K562 (cell line): ENCODE measurements around the gene RNF2. TPM values are rescaled to one million over a fixed set of nuclear protein-coding genes. Genes with fewer than 3 reads are reported as not detected.

Experiments used
- ATAC-seq: fragments of 200-7000 bp; cut with Tn5 transposase; 3 replicates; pipeline ENCODE4 v1.9.1; 2020; ENCODE audit warnings: moderate library complexity
- BruUV-seq: library from RNA; stranded (reverse); fragments of 400-500 nt; replicated peaks from 2 replicates; lab custom pipeline; 2021; lab: Mats Ljungman, UMichigan
- CTCF ChIA-PET: fragments of 300-600 bp; formaldehyde crosslinking; extraction: SDS; loops from one replicate; lab custom pipeline; 2021; ENCODE audit warnings: low intra/inter-chr PET ratio; lab: Yijun Ruan, JAX
- POLR2A ChIA-PET: fragments of 300-600, 350-650 bp; sonication (Branson Sonifier 250); formaldehyde crosslinking; extraction: SDS; loops from one replicate; lab custom pipeline; 2021; ENCODE audit warnings: antibody characterized with exemption, inconsistent platforms; lab: Yijun Ruan, JAX
- DNase-seq, 4 experiments: peaks; one replicate each; pipeline versions ENCODE4 v3.0.0 to v3.0.0-alpha.2; 2011 to 2018; ENCODE audit warnings: low spot score in 3 of 4, mixed read lengths in 3 of 4; ENCODE audit errors: extremely low read depth in 1 of 4
- FAIRE-seq: peaks from 2 replicates; lab custom pipeline; 2011; peaks lifted over from hg19 to GRCh38; lab: Jason Lieb, UNC
- H2AFZ ChIP-seq: 2 replicates; pipeline ENCODE4 v1.6.0; 2011; ENCODE audit warnings: low read depth, low read length, control low read depth, inconsistent platforms
- H3K27ac ChIP-seq: fragments of 200-600 bp; 3 replicates; pipeline ENCODE4 v1.8.0; 2011; ENCODE audit warnings: low read depth, mild to moderate bottlenecking, control low read depth, inconsistent platforms, low read length, moderate library complexity, mixed read lengths; ENCODE audit errors: extremely low read depth
- H3K27me3 ChIP-seq, 2 experiments: fragments of 300-600 bp in 1 of 2; 2 replicates in 1 of 2; 3 replicates in 1 of 2; pipeline versions ENCODE4 v1.6.0 to v1.8.0; 2011; ENCODE audit warnings: inconsistent platforms in 2 of 2, low read length in 2 of 2, mild to moderate bottlenecking in 1 of 2, mixed read lengths in 1 of 2, moderate library complexity in 1 of 2; ENCODE audit not compliant: control insufficient read depth in 2 of 2, insufficient read depth in 2 of 2
- H3K36me3 ChIP-seq: fragments of 300-600 bp; 3 replicates; pipeline ENCODE4 v1.8.0; 2011; ENCODE audit warnings: mild to moderate bottlenecking, low read length, inconsistent platforms; ENCODE audit not compliant: control insufficient read depth, insufficient read depth
- H3K4me1 ChIP-seq, 2 experiments: fragments of 200-600 bp in 1 of 2; replicated peaks in 1 of 2; 2 replicates in 1 of 2; 3 replicates in 1 of 2; pipeline versions ENCODE4 v1.5.1 to v1.8.0; 2011; ENCODE audit warnings: inconsistent platforms in 2 of 2, low read length in 2 of 2, mild to moderate bottlenecking in 1 of 2, mixed read lengths in 1 of 2, moderate library complexity in 1 of 2; ENCODE audit not compliant: control insufficient read depth in 2 of 2, insufficient read depth in 2 of 2
- H3K4me2 ChIP-seq: 2 replicates; pipeline ENCODE4 v1.6.1; 2011; ENCODE audit warnings: low read length, control low read depth, inconsistent platforms, mixed read lengths; ENCODE audit not compliant: insufficient read depth
- H3K4me3 ChIP-seq: fragments of 200-600 bp; sonication (generic), shearing (Covaris generic); 2 replicates; pipeline ENCODE4 v1.5.1; 2016; ENCODE audit warnings: control low read depth, inconsistent platforms
- H3K79me2 ChIP-seq: fragments of 200-600 bp; 3 replicates; pipeline ENCODE4 v1.8.0; 2011; ENCODE audit warnings: low read length, inconsistent platforms; ENCODE audit not compliant: control insufficient read depth, insufficient read depth
- H3K9ac ChIP-seq, 2 experiments: 2 replicates each; pipeline versions ENCODE4 v1.6.0 to v1.6.1; 2011; ENCODE audit warnings: low read depth in 2 of 2, low read length in 2 of 2, control low read depth in 1 of 2, inconsistent platforms in 1 of 2, mild to moderate bottlenecking in 1 of 2, mixed read lengths in 1 of 2; ENCODE audit not compliant: insufficient read depth in 1 of 2
- H3K9me1 ChIP-seq: one replicate; pipeline ENCODE4 v1.6.0; 2011; ENCODE audit warnings: inconsistent platforms, mild to moderate bottlenecking, low read length, moderate library complexity; ENCODE audit not compliant: control insufficient read depth, insufficient read depth
- H3K9me3 ChIP-seq: replicated peaks from 2 replicates; pipeline ENCODE4 v1.5.1; 2011; ENCODE audit warnings: low read depth, low read length, inconsistent platforms; ENCODE audit not compliant: control insufficient read depth, insufficient read depth
- H4K20me1 ChIP-seq: replicated peaks from 2 replicates; pipeline ENCODE4 v1.6.1; 2011; ENCODE audit warnings: low read length, inconsistent platforms, mixed read lengths; ENCODE audit not compliant: control insufficient read depth, insufficient read depth
- ARID1B ChIP-seq: fragments of 450-650 bp; IDR thresholded peaks from 2 replicates; pipeline ENCODE4 v1.6.1; 2016; ENCODE audit warnings: antibody characterized with exemption, mild to moderate bottlenecking, inconsistent platforms
- KAT7 ChIP-seq: sonication (generic); formaldehyde crosslinking; IDR thresholded peaks from 2 replicates; pipeline ENCODE4 v1.8.0; 2022; ENCODE audit warnings: missing genetic modification reagents, mild to moderate bottlenecking, borderline replicate concordance
- MBD1 ChIP-seq: fragments of 250-450 bp; sonication (Bioruptor Pico); IDR thresholded peaks from 2 replicates; pipeline ENCODE4 v1.8.0; 2022; ENCODE audit warnings: inconsistent platforms
- MTA2 ChIP-seq: fragments of 450-650 bp; IDR thresholded peaks from 2 replicates; pipeline ENCODE4 v1.6.1; 2016; ENCODE audit warnings: low read depth
- NFIX ChIP-seq: fragments of 250-450 bp; sonication (Bioruptor Pico); IDR thresholded peaks from 2 replicates; pipeline ENCODE4 v1.4.0; 2020; ENCODE audit warnings: low read depth, mild to moderate bottlenecking, moderate library complexity
- PBX2 ChIP-seq, 2 experiments: IDR thresholded peaks in 1 of 2; conservative IDR thresholded peaks in 1 of 2; 2 replicates each; pipeline ENCODE4 v1.6.1; 2016; ENCODE audit warnings: low read depth in 2 of 2, mild to moderate bottlenecking in 1 of 2, missing compliant biosample characterization in 1 of 2, missing genetic modification characterization in 1 of 2, moderate library complexity in 1 of 2
- PHF21A ChIP-seq: fragments of 450-650 bp; IDR thresholded peaks from 2 replicates; pipeline ENCODE4 v1.6.1; 2017; ENCODE audit warnings: low read depth, borderline replicate concordance
- SIX5 ChIP-seq, 2 experiments: IDR thresholded peaks; 2 replicates each; pipeline ENCODE4 v1.6.1; 2011; ENCODE audit warnings: low read length in 2 of 2, borderline replicate concordance in 1 of 2, low read depth in 1 of 2, mild to moderate bottlenecking in 1 of 2, moderate library complexity in 1 of 2; ENCODE audit not compliant: insufficient read depth in 1 of 2
- TAL1 ChIP-seq: fragments of 450-650 bp; IDR thresholded peaks from 2 replicates; pipeline ENCODE4 v1.6.1; 2016; ENCODE audit warnings: mild to moderate bottlenecking
- TRIM24 ChIP-seq, 2 experiments: fragments of 450-650 bp; IDR thresholded peaks; 2 replicates each; pipeline ENCODE4 v1.6.1; 2016
- ZFP1 ChIP-seq: fragments of 450-650 bp; formaldehyde crosslinking; IDR thresholded peaks from 2 replicates; pipeline ENCODE4 v1.4.0; 2020; ENCODE audit warnings: mild to moderate bottlenecking, mixed read lengths
- ZNF143 ChIP-seq: sonication (generic); formaldehyde crosslinking; IDR thresholded peaks from 2 replicates; pipeline ENCODE4 v1.9.0; 2022; ENCODE audit warnings: mild to moderate bottlenecking, missing genetic modification reagents
- ZNF316 ChIP-seq: fragments of 450-650 bp; IDR thresholded peaks from 2 replicates; pipeline ENCODE4 v1.6.1; 2016
- ZNF449 ChIP-seq: fragments of 250-450 bp; sonication (Bioruptor Pico); IDR thresholded peaks from 2 replicates; pipeline ENCODE4 v1.8.0; 2022; ENCODE audit warnings: moderate library complexity, mild to moderate bottlenecking, inconsistent platforms
- ZNF79 ChIP-seq: fragments of 250-450 bp; sonication (Bioruptor Pico); IDR thresholded peaks from 2 replicates; pipeline ENCODE4 v1.4.0; 2020; ENCODE audit warnings: low read depth, mild to moderate bottlenecking, moderate library complexity
- in situ Hi-C: fragments of 300-500 bp; cut with MboI; formaldehyde crosslinking; loops from 4 replicates; pipeline ENCODE4 v1.15.0; 2018; ENCODE audit warnings: inconsistent platforms, mixed read lengths
- intact Hi-C: fragments of 100-400 bp; cut with micrococcal nuclease; formaldehyde crosslinking; loops from 2 replicates; pipeline ENCODE4 v1.14.2; 2022
- polyA plus RNA-seq, 8 experiments: library from polyadenylated mRNA; depleted of rRNA in 4 of 8; stranded (reverse) in 5 of 8; unstranded in 3 of 8; fragments of >200 nt; fragmentation: Nextera tagmentation in 2 of 8; fragmentation: Illumina TruSeq in 1 of 8; extraction: Ambion mirVana in 2 of 8; extraction: Trizol in 1 of 8; gene quantifications; 2 replicates each; pipeline versions ENCODE4 v1.2.1 to v1.2.3, GENCODE V29; 2011 to 2014; ENCODE audit warnings: inconsistent platforms in 1 of 8, missing spikeins in 1 of 8
- total RNA-seq, 7 experiments: library from RNA; depleted of rRNA in 6 of 7; stranded (reverse); fragments of >200 nt in 6 of 7; fragmentation: Illumina TruSeq in 2 of 7; extraction: Trizol in 2 of 7; gene quantifications; 2 replicates each; pipeline versions ENCODE4 v1.2.1 to v1.2.3, GENCODE V29; 2011 to 2021; ENCODE audit warnings: low replicate concordance in 1 of 7

Gene RNF2
- total and polyA plus RNA-seq, 9 of the 15 experiments (the other 6 are each of a cell fraction or from before 2014, with no cell fraction given) = 7.1 to 66.5 (median 32.9) TPM

DNA sequence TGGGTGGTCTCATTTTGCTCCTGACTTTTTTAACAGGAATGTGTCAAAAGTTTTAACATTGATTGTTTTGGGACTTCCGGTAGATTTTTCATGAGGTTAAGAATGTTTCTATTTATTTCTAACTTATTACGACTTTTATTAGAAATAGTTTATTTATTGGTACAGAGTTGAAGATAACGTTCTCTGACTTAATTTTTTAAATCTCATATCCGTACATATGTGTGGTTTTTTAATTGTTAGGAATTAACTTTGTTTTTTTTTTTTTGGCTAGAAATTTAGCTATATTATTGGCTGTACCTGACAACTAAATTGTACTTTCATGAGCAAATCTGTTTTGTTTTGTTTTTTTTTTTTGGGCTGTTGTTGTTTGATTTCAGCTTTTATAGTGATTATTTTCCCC lies 32.0 kb downstream of the RNF2 start (continued):
- TF ChIP-seq NFIX (CRISPR knock-in tag) = peak; percentile 19; the same call in 1 of the 2 replicates
- TF ChIP-seq MBD1 (CRISPR knock-in tag) = no peak
- TF ChIP-seq ZNF449 (CRISPR knock-in tag) = 0 out of 2 replicates have a peak, but pooled peaks have one; percentile 26
- no peak for TF ChIP-seq KAT7 (CRISPR knock-in tag)
- no peak for TF ChIP-seq PHF21A
- TF ChIP-seq SIX5 (IDR thresholded peaks at IDR 0.05; ENCODE audit: borderline replicate concordance in 1 of 2, insufficient read depth in 1 of 2, low read depth in 1 of 2, low read length in 2 of 2) = no peak
- TF ChIP-seq, all 486 proteins: peak for 4

DNA sequence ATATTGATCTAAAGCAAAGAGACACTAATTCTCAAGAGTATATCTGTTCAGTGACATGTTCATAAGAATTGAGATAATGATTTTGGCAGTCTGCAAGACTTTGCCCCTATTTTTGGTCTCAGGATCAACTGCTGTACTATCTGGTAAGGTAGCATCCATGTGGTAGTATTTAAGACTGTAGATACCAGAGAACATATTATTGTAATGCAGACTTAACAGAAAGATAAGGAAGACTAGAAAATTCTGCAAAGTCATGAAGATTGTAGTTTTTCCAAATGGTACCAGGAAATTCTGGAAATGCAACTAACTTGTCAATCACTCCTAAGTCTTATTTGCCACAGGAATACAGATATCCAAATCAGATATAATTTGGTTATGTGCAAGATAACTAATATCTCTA lies 35.1 kb downstream of the RNF2 start:
- ChIA-PET CTCF (no interaction called here), POLR2A (no interaction called here)
- DNase-seq (peak in 2 of 4 experiments; percentile 25 to 41), FAIRE-seq (peak; percentile 42), ATAC-seq (peak; percentile 62; the same call in 2 of the 3 replicates)
- Histone ChIP-seq H3K9ac (no peak overlapping the region), H3K9me3 (no peaks in the 10 kb centered on the region), H4K20me1 (no peaks in the 10 kb centered on the region), H3K4me1 (peaks cover 0 to 9% of the 10 kb centered on the region in 2 experiments; a peak in 3 of 5 replicates), H3K9me1 (no peaks in the 10 kb centered on the region), H3K27me3 (no peaks in the 10 kb centered on the region), H3K79me2 (peaks cover 85% of the 10 kb centered on the region), H3K4me3 (no peak overlapping the region), H3K36me3 (no peaks in the 10 kb centered on the region), H2AFZ (no peak overlapping the region), H3K4me2 (no peak overlapping the region), H3K27ac (no peak overlapping the region)
- BruUV-seq = no TSS peak
- intact Hi-C loops = no loop called here
- in situ Hi-C loops = no loop called here
- TF ChIP-seq TAL1 (peak; percentile 59), ZNF316 (peak; percentile 93), PBX2 (CRISPR knock-in tag; IDR thresholded peaks at IDR 0.05; ENCODE audit: low read depth) (no peak), PBX2 (tag; conservative IDR thresholded peaks at IDR 0.05; ENCODE audit: low read depth) (no peak), ZNF79 (CRISPR knock-in tag) (no peak), MTA2 (0 out of 2 replicates have a peak, but pooled peaks have one; percentile 36), ARID1B (peak; percentile 68), ZNF143 (no peak), TRIM24 (IDR thresholded peaks at IDR 0.05) (peak; percentile 12 to 35; a peak in 1 of 4 replicates), ZFP1 (CRISPR knock-in tag) (no peak)
